Chondrocyte (in vitro differentiated cells): Measurements from ENCODE around the gene PSME1. TPM values are rescaled to one million over a fixed set of nuclear protein-coding genes. Genes with fewer than 3 reads are reported as not detected.

Source experiments
- DNase-seq: peaks from one replicate; pipeline ENCODE4 v3.0.0; 2021; ENCODE audit warnings: mixed read lengths, low spot score
- H3K27ac Mint-ChIP-seq: one replicate; pipeline ENCODE4 v1.8.0; 2021; ENCODE audit warnings: mild to moderate bottlenecking, moderate library complexity, mixed read lengths; ENCODE audit not compliant: unreplicated experiment
- H3K27me3 Mint-ChIP-seq: 2 replicates; pipeline ENCODE4 v1.8.0; 2021; ENCODE audit warnings: low read depth, mixed read lengths
- H3K36me3 Mint-ChIP-seq: 2 replicates; pipeline ENCODE4 v1.8.0; 2021; ENCODE audit warnings: low read depth, mixed read lengths
- H3K4me1 Mint-ChIP-seq: 2 replicates; pipeline ENCODE4 v1.8.0; 2021; ENCODE audit warnings: low read depth, mild to moderate bottlenecking, mixed read lengths
- H3K4me3 Mint-ChIP-seq: one replicate; pipeline ENCODE4 v1.8.0; 2021; ENCODE audit warnings: mild to moderate bottlenecking, moderate library complexity, mixed read lengths; ENCODE audit not compliant: unreplicated experiment
- H3K9me3 Mint-ChIP-seq: 2 replicates; pipeline ENCODE4 v1.8.0; 2021; ENCODE audit warnings: low read depth, mixed read lengths
- total RNA-seq: library from RNA; stranded (reverse); gene quantifications from 3 replicates; pipeline ENCODE4 v1.2.1, GENCODE V29; 2021
- TF ChIP-seq, protein P1 (sequence below): fragments of 200-600 bp; sonication (generic); IDR thresholded peaks from 2 replicates; pipeline ENCODE4 v1.5.0; 2021; ENCODE audit warnings: antibody characterized with exemption, mild to moderate bottlenecking, moderate library complexity

PSME1 gene
- total RNA-seq, 1 donor from 2014 or later, result 59.2 TPM

DNA sequence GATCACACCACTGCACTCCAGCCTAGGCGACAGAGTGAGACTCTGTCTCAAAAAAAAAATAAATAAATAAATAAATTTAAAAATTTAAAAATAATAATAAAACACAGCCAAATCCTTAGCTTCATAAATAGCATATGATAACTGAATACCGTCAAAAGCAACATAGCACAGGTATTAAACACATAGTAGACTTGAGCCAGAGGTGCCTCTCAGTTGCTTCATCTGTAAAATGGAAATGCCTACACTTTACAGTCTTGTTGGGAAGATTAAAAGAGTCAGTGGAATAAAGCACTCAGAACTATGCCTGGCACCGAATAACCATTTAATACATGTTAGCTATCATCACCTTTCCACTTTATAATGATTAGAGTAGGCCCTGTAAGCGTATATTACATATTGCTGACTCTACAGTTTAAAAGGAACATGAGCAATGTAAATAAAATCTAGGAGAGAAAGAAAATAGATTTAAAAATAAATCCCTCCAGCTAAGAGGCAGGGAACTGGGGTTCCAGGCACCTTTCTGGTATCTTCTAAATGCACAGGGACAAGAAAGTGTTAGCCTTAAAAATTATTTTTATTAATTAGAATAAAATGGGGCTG is 29.2 kb upstream of the PSME1 start:
- TF ChIP-seq, protein P1, sequence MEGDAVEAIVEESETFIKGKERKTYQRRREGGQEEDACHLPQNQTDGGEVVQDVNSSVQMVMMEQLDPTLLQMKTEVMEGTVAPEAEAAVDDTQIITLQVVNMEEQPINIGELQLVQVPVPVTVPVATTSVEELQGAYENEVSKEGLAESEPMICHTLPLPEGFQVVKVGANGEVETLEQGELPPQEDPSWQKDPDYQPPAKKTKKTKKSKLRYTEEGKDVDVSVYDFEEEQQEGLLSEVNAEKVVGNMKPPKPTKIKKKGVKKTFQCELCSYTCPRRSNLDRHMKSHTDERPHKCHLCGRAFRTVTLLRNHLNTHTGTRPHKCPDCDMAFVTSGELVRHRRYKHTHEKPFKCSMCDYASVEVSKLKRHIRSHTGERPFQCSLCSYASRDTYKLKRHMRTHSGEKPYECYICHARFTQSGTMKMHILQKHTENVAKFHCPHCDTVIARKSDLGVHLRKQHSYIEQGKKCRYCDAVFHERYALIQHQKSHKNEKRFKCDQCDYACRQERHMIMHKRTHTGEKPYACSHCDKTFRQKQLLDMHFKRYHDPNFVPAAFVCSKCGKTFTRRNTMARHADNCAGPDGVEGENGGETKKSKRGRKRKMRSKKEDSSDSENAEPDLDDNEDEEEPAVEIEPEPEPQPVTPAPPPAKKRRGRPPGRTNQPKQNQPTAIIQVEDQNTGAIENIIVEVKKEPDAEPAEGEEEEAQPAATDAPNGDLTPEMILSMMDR, result no peak
- no peak for DNase-seq
- H3K27me3 Mint-ChIP-seq, result no peaks in the 10 kb centered on the region
- H3K27ac Mint-ChIP-seq, result no peak overlapping the region
- H3K4me1 Mint-ChIP-seq, result peaks cover 12% of the 10 kb centered on the region
- no peak overlapping the region for H3K4me3 Mint-ChIP-seq
- H3K36me3 Mint-ChIP-seq, result peaks cover 11% of the 10 kb centered on the region
- no peaks in the 10 kb centered on the region for H3K9me3 Mint-ChIP-seq

DNA sequence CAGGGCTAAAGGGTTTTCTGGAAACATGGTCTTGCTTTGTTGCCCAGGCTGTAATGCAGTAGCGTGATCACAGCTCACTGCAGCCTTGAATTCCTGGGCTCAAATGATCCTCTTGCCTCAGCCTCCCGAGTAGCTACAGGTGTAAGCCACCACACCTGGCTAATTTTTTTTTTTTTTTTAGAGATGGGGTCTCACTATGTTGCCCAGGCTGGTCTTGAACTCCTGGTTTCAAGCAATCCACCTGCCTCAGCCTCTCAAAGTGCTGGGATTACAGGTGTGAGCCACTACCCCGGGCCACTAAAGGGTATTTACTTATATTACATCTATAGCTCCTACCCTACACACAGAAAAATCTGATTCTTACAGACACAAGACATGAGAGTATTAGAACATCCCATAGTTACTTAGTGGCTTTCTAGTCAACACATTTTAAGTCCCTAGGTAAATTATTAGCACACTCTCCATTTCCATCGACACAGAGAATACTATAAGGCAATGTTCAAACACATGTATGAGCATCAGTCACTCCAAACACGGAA is 27.6 kb upstream of the PSME1 start:
- no peak for DNase-seq
- Mint-ChIP-seq H3K36me3 (peaks cover 7% of the 10 kb centered on the region), H3K27ac (peak overlapping the region; percentile 74), H3K4me1 (peaks cover 14% of the 10 kb centered on the region), H3K9me3 (no peaks in the 10 kb centered on the region), H3K27me3 (no peaks in the 10 kb centered on the region), H3K4me3 (no peak overlapping the region)
- TF ChIP-seq, protein P1, result no peak

DNA sequence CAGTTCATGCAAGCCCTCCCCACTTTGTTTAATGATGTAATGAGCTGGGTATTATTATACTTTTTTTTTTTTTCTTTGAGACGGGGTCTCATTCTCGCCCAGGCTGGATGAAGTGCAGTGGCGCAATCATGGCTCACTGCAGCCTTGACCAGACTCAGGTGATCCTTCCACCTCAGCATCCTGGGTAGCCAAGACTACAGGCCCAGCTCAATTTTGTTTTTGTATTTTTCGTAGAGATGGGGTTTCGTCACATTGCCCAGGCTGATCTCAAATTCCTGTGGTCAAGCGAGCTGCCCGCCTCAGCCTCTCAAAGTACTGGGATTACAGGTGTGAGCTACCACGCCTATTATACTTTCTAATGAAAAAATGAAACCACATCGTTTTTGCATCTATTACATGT is 25.9 kb upstream of the PSME1 start:
- no peak for DNase-seq
- H3K27ac Mint-ChIP-seq, result no peak overlapping the region
- TF ChIP-seq, protein P1, result no peak
- H3K4me1 Mint-ChIP-seq, result peaks cover 18% of the 10 kb centered on the region
- no peaks in the 10 kb centered on the region for H3K27me3 Mint-ChIP-seq
- H3K9me3 Mint-ChIP-seq, result no peaks in the 10 kb centered on the region
- no peak overlapping the region for H3K4me3 Mint-ChIP-seq
- peaks cover 1% of the 10 kb centered on the region for H3K36me3 Mint-ChIP-seq

DNA sequence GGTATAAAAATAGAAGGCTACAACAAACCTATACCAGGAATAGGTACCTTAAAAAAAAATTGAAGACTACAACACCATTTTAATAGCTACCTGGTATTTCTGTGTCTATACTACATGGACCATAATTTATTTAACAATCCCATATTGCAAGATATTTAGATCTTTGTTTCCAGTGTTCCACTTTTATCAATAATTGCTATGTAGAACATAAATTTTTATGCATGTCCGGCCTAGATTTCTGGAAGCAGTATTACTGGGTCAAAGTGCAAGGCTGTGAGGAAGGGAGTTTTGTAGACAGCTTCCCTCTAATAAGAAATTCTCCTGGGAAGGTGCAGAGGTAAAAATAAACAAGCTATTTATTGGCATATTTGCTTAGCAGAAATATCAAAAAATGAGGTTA is 25.5 kb upstream of the PSME1 start:
- no peaks in the 10 kb centered on the region for H3K27me3 Mint-ChIP-seq
- DNase-seq, result no peak
- H3K27ac Mint-ChIP-seq, result no peak overlapping the region
- peaks cover 22% of the 10 kb centered on the region for H3K4me1 Mint-ChIP-seq
- no peaks in the 10 kb centered on the region for H3K36me3 Mint-ChIP-seq
- TF ChIP-seq, protein P1, result no peak
- no peaks in the 10 kb centered on the region for H3K9me3 Mint-ChIP-seq
- no peak overlapping the region for H3K4me3 Mint-ChIP-seq

DNA sequence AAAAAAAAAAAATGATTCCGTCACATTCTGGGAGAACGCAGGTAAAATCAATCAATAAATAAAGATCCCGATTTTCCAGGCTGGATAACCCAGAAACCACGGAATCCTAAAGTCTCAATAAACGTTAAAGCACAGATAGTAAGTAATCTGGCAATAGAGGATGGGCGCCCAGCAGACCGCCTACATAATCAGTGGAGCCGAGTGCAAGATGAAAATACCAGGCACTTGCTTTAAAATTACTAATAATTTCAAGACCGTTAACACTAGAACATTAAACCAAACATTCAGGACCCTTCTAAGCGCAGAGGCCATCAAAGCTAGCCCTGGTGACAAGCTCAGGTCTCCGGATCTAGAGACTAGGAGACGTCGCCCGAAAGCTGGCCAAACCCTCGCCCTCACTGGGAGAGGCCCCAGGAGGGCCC is 22.6 kb upstream of the PSME1 start:
- H3K27me3 Mint-ChIP-seq, result no peaks in the 10 kb centered on the region
- no peak for DNase-seq
- H3K27ac Mint-ChIP-seq, result peak overlapping the region; percentile 99
- H3K4me3 Mint-ChIP-seq, result peak overlapping the region; percentile 93
- peaks cover 28% of the 10 kb centered on the region for H3K4me1 Mint-ChIP-seq
- H3K9me3 Mint-ChIP-seq, result no peaks in the 10 kb centered on the region
- H3K36me3 Mint-ChIP-seq, result peaks cover 5% of the 10 kb centered on the region
- TF ChIP-seq, protein P1, result no peak
